ENCODE results near the gene ZACN.
"Not testable (repeated sequence)": the region's sequence is repeated elsewhere in the genome, so short reads cannot be mapped to it uniquely, and the experiment has no call there.

ZACN gene

DNA sequence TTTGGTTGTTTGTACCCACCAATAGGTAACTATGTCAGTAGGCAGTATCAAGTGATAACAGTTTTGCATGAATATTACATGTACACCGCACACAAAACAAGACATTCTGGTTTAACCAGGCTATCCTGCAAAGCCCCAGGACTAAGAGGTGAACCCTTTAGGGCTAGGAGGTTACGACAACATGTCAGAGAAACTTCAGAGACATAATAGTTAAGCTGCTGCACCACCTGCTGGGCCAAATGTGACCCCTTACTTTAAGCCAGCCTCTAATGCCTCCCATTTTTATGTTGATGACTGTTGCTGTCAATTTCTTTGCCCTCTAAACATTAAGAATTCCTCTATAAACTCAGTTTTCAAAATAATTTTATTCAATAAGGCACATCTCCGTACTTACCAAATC, 22.1 kb upstream of the ZACN start:
- DNase-seq: no peak

DNA sequence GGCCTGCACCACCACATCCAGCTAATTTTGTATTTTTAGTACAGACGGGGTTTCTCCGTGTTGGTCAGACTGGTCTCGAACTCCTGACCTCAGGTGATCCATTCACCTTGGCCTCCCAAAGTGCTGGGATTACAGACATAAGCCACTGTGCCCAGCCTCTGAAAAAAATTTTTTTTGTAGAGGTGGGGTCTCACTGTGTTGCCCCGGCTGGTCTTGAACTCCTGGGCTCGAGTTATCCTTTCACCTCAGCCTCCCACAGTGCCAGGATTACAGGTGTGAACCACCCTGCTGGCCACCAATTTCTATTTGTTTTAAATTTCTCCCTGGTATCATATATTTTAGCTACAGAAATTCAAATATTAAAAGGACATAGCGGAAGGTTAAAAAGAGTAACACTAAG, 20.7 kb upstream of the ZACN start:
- DNase-seq: not testable (repeated sequence)

DNA sequence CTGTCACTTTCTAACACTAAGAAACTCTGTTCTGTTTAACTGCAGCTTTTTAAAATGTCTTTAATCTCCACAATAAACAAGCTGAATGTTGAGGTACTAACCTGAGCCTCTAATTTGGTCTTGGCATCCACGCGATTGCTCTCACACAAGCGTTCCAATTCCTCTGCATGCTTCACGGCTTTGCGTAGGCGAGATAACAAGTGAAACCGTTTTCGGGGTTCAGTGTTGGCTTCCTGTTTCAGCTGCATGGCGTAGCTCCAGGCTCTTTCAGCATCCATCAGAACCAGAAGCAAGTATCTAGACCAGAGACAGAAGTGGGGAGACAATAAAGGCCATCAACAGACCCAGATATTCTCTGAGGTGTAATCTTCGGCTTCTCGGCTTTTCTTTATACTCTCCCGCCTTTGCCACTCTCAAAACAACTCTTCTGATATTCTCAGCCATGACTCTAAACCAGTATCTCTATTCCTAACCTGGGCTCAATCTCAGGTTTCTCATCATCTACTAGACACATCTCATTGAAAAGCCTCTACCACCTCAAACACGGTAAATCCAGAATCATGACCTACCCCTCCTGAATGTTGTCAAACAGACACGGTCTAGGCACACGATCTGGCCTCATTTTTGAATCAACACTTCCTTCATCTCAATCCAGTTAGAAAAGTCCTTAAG, 15.0 kb upstream of the ZACN start:
- peak; percentile 59 to 63 for DNase-seq

DNA sequence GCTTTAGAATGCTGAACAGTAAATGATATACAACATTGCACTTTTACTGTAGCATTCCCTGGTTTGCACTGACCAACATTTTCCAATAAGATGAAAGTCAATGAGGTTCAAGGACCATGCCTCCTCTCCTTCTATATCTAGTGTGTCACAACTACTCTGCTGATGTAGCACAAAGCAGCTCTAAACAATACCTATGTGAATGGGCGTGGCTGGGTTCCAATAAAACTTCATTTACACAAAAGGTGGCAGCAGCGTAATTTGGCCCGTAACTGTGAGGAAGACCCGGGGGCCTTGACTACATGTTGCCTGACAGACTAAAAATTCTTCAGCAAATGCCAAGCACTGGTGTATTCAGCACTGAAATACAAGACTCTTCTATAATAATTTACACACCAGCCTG, 13.2 kb upstream of the ZACN start:
- DNase-seq: no peak

DNA sequence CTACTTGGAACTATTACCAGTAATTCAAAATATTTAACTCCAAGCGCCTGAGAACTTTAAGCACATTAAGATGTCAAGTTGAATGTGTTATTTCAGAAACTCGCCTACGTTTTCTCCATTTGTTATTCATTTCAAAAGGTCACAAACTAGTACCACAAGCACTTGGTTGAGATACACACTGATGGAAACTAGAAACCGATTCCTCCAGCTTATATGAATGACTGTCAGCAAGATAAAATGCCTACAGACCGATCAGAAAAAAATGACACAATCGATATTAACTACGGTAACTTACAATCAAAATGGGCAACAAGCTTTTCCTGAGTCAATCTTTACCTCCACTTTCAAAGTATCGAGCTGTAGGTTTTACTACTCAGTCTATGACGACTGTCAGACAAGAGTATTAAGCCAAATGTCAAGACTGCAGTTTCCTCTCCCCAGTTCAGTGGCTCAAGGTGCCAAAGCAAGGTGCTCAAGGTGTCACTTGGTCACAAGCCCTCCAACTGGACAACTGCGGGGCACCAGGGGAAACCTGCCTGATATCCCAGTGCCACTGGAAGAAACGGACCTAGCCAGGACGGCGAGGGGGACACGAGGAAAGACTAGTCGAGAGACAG, 7.3 kb upstream of the ZACN start:
- DNase-seq: no peak

DNA sequence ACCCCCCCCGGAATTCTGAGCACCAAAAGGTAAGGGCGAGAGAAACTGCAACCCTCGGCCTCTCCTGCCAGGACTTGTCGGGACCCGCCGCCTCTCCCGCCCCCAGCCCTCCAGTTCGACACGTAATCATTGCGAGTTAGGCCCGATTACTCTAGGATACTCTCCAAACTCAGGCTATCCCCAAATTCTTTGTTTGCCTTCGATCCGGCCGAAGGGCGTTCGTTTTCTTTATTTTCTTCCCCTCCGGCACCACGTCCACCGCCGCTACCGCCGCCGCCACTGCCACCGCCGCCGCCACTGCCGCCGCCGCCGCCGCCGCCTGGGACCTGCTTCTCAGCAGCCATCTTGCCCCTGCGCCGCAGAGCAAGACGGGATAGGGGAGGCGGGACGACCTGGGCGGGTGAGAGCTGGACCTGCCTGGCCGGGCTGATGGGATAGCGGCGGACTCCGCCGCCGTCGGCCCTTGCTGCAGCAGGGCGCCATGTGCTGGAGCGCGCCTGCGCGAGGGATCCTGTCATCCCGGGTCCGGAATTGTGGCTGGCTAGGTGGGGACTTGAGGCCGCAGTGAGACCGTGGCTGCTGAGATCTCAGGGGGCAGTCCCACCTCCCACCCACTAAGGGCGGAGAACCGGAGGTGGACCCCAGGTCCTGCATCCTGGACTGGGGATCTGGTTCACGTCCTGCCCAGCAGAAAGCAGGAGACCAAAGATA, 6.7 kb upstream of the ZACN start, which contains the start of gene SRP68:
TSS of gene SRP68 (minus strand) at position 370 of the 711 bp plus-strand sequence. CDS start at position 344, 26 bp downstream.
- peak; percentile 83 to 84 for DNase-seq

DNA sequence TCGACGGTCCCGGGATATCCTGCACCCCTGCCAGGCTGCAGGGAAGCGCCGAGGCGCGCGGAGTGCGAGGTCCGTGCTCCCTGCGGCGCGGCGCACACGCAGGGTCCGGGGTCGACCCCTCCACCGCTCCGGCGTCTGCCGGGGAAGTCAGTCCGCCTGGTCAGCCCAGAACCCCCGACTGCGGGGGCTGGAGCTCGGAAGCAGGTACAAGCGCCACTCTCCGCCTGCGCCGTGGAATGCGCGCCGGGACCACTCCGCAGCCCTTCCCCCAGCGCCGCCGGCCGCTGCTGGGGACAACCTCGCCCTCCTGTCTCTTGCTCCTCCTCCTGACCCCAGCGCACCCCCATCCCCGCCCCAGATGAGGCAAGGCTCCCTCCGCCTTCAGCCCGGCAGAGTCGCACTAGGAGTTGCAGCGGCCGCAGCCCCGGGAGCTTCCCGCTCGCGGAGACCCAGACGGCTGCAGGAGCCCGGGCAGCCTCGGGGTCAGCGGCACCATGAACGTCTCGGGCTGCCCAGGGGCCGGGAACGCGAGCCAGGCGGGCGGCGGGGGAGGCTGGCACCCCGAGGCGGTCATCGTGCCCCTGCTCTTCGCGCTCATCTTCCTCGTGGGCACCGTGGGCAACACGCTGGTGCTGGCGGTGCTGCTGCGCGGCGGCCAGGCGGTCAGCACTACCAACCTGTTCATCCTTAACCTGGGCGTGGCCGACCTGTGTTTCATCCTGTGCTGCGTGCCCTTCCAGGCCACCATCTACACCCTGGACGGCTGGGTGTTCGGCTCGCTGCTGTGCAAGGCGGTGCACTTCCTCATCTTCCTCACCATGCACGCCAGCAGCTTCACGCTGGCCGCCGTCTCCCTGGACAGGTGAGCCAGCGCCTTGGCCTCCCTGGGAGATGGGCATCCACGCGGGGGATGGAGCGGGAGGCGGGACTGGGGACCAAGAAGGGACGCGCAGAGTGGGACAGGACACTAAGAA, 4.3 kb upstream of the ZACN start, which contains the start of gene GALR2:
TSS of gene GALR2 (plus strand) at position 392 of the 974 bp plus-strand sequence. CDS start at position 495, 103 bp downstream.
- no peak for DNase-seq

DNA sequence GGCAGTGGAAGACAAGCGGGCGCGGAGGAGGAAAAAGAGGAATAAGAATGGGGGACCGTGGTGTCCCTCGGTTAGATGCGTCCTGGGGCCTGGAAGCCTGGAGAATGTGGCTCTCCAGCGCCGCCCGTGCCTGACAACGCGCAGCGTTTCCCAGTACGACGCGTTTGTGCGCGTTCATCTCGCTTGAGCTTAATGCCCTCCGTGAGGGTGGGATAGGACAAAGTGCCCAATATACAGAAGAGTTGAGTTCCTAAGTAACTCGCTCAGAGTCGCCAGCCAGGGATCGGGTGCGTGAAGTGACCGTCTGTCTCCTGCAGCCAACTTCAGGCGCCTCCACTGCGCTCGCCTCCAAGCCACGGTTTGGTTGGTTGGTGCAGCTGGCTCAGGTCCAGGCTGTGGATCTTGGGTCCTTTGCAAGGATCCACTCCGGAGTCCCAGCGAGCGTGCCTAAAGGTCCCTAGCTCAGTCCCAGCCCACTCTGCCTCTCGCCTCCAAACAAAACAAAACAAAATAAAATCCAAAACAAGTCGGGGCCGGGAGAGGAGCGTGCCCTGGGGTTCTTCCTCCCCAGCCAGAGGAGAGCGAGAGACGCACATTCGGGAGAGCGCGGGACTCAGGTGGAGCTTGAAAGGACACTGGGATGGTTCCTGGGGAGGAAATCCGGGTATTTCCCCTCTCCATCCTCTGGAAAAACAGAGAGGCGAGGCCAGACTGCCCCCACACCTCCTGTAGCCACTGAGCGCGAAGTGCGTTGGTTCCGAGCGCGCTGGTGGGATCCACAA, 3.4 kb upstream of the ZACN start:
- no peak for DNase-seq

DNA sequence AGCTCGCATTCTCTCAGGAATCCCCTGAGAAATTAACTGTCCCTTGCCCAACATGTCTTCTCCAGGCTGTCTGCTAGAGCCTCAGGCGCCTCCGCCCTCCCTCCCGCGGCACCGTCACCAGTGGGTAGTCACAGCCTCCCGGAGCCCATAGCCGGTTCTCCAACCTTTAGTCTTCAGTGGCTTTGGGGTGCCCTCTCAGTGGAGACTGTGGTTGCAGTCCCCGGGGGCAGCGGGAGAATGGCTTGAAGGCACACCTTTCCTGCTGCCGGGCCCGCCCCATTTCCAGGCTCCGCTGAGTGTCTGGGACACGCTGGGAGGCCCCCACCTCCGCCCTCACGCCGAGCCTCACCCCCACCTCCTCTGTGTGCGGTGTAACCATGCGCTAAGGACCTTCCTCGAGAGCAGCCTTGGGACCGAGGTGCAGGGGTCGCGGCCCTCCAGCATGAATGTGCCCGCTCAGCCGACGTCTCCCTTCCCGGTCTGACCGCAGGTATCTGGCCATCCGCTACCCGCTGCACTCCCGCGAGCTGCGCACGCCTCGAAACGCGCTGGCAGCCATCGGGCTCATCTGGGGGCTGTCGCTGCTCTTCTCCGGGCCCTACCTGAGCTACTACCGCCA, 2.7 kb upstream of the ZACN start:
- DNase-seq: no peak

DNA sequence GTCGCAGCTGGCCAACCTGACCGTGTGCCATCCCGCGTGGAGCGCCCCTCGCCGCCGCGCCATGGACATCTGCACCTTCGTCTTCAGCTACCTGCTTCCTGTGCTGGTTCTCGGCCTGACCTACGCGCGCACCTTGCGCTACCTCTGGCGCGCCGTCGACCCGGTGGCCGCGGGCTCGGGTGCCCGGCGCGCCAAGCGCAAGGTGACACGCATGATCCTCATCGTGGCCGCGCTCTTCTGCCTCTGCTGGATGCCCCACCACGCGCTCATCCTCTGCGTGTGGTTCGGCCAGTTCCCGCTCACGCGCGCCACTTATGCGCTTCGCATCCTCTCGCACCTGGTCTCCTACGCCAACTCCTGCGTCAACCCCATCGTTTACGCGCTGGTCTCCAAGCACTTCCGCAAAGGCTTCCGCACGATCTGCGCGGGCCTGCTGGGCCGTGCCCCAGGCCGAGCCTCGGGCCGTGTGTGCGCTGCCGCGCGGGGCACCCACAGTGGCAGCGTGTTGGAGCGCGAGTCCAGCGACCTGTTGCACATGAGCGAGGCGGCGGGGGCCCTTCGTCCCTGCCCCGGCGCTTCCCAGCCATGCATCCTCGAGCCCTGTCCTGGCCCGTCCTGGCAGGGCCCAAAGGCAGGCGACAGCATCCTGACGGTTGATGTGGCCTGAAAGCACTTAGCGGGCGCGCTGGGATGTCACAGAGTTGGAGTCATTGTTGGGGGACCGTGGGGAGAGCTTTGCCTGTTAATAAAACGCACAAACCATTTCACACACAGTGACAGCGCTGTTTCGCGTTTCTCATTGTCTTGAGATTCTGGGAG, 2.0 kb upstream of the ZACN start:
- no peak for DNase-seq

DNA sequence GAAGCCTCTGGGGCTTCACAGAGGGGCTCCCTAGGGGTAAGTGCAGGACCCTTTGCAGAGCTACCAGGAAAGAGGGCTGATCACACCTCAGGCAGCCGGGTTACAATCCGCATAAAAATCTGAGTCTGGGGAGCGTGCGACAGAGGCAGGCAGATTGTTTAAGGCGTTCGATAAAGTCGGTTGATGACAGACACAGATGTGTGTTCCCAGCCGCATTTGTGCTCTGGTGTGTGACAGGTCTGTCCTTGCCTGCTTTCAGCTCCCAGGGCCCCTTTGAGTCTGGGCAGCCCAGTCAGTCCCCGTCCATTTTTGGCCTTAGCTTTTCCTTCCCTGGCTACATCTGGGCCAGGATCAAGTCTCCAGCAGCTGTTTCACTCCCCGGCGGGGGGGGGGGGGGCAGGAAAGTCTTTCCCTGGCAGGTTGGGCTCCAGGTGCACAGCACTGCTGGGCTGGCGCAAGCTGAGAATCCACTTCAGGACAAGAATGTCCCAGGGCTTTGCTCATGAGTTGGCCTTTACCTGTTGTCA, 1.3 kb upstream of the ZACN start:
- no peak for DNase-seq

DNA sequence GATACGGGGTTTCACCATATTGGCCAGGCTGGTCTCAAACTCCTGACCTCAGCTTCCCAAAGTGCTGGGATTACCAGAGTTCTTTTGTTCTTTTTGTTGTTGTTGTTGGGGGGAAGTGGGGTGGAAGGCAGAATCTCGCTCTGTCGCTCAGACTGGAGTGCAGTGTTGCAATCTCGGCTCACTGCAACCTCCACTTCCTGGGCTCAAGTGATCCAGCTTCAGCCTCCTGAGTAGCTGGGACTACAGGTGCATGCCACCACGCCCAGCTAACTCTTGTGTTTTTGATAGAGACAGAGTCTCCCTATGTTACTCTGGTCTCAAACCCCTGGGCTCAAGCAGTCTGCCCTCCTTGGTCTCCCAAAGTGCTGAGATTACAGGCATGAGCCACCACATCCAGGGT, 612 bp upstream of the ZACN start:
- DNase-seq: not testable (repeated sequence)

DNA sequence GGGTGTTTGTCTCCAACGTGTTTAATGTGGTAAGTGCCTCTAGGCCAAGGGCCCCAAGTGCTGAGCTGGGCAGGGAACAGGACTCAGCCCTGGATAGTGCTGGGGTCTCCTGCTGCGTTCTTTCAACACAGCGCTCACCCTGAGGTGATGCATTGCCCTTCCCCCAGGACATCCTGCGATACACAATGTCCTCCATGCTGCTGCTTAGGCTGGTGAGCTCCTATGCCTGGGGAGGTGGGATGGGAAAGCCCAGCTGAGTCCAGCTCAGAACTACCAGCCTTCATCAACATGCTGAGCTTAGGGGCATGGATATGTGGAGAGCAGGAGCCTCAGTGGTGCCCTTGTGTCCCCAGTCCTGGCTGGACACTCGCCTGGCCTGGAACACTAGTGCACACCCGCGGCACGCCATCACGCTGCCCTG, 563 bp downstream of the ZACN start:
- DNase-seq: no peak

DNA sequence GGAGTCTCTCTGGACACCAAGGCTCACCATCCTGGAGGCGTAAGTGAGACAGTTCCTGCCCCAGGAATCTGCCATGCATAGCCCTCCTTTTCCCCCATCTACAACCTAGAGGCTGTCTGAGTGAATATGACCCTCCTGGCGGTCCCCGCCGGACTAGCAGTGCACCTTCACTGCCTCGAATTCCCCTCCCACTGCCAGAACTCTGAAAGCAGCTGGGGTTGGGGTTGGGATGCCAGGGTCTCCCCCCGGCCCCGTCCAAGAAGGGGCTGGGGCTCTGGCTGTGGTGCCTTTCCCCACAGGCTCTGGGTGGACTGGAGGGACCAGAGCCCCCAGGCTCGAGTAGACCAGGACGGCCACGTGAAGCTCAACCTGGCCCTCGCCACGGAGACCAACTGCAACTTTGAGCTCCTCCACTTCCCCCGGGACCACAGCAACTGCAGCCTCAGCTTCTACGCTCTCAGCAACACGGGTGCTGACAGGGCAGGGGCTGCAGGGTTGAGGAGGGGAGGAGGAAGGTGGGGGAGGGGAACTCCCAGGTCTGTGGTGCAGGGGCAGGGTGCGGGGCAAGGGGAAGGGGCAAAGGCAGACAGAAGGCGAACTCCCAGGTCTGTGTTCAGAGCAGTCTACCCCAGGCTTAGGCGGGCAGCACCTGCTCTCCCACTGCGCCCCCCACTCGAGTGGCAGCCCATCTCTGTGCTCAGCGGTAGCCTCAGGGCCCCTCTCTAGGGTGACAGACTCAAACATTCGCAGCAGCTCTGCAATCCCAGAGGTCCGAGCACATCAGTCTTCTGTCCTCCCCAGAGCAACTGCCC, 1.2 kb downstream of the ZACN start:
- DNase-seq: no peak

DNA sequence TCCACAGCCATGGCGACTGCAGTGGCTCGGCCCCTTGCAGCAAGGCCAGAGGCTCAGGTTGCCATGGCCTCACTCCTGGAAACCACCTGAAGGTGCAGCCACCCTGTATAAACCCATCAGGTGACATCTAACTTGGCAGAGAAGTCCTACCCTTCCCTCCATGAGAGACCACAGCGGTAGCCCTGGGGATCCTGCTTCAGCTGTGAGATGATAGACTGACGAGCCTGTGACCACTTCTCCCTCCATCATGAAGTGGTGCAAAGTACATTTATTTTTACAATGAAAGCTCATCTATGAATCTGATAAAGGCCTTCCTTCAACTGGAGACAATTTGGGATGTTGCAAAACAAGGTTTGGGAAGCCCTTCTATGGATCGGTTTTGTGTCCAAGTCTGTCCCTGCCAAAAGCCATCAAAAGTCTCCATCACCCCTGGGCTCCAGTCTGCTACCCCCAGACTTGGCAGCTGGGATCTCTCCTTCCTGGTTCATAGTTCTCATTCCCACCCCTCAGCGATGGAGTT, 1.8 kb downstream of the ZACN start:
- DNase-seq: no peak

DNA sequence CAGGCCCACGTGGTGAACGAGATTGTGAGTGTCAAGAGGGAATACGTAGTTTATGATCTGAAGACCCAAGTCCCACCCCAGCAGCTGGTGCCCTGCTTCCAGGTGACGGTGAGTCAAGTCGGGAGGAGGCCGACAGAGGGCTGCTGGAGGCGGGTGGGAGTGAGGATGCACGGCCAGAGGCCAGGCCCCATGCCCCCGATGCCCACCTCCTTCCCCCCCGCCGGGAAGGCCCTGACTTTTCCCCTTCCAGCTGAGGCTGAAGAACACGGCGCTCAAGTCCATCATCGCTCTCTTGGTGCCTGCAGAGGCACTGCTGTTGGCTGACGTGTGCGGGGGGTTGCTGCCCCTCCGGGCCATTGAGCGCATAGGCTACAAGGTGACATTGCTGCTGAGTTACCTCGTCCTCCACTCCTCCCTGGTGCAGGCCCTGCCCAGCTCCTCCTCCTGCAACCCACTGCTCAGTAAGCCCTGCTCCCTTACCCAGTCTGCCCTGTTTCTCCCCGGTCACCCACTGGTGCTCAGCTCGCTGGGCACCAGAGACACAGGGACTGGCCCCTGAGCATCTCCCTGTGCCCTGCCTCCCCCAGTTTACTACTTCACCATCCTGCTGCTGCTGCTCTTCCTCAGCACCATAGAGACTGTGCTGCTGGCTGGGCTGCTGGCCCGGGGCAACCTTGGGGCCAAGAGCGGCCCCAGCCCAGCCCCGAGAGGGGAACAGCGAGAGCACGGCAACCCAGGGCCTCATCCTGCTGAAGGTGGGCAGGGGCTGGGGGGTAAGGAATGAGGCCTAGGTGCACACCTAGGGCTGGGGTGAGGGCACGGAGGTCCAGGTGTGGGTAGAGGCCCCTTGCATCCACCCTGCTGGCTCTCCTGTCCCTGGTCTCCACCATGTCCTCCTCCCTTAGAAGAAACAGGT, 2.6 kb downstream of the ZACN start:
- DNase-seq: no peak

DNA sequence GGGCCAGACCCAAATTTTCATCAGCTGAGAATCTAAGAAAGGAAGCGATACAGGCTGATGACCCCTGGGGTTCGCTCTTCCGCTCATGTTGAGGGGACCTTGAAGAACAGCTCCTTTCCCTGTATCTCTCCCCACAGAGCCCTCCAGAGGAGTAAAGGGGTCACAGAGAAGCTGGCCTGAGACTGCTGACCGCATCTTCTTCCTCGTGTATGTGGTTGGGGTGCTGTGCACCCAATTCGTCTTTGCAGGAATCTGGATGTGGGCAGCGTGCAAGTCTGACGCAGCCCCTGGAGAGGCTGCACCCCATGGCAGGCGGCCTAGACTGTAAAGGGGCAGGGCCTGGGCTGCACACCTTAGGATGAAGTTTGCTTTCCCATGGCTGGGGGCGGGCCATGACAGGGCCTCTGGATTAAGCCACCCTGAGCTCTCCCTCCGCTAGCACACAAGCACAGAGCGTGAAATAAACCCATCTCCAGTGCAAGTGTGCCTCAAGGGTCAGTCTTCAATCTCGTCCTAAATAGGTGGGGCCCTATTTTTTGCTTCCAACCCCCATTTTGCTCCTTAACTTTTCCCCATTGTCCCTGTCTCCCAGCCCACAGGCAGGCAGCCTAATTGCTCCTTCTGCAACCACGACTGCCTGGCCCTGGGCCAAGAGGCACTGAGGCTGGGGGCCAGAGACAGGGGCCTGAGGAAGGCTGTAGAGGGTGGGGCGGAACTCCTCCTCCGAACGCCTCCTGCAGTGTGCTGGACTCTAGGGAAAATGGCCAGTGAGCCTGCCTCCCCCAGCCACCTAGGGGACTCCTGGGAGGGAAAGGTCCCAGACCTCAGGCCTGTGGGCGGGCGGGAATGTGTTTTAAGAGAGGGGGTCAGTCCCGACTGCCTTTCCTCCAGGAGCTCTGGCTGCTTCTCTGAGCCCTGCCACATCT, 3.6 kb downstream of the ZACN start:
- DNase-seq: no peak

Measured in activated CD4-positive, alpha-beta T cell treated with anti-CD3 and anti-CD28 coated beads for 4 hours (primary cell).